CD4-positive, alpha-beta T cell treated with Interleukin-1 beta for 1 hour (primary cell): ENCODE data around the gene P3H2.
A peak's percentile ranks its signal among the peaks of the same experiment; 100 is the strongest.
"Not testable (repeated sequence)": the region's sequence is repeated elsewhere in the genome, so short reads cannot be mapped to it uniquely, and the experiment has no call there.

ENCODE experiments used
- DNase-seq, 2 donors: peaks; one replicate each; pipeline ENCODE4 v3.0.0-alpha.2; 2020 to 2022

P3H2 gene

GRCh38 chr3:189977174-189977573 lies 143.5 kb downstream of the P3H2 start:
- DNase-seq = no peak

DNA sequence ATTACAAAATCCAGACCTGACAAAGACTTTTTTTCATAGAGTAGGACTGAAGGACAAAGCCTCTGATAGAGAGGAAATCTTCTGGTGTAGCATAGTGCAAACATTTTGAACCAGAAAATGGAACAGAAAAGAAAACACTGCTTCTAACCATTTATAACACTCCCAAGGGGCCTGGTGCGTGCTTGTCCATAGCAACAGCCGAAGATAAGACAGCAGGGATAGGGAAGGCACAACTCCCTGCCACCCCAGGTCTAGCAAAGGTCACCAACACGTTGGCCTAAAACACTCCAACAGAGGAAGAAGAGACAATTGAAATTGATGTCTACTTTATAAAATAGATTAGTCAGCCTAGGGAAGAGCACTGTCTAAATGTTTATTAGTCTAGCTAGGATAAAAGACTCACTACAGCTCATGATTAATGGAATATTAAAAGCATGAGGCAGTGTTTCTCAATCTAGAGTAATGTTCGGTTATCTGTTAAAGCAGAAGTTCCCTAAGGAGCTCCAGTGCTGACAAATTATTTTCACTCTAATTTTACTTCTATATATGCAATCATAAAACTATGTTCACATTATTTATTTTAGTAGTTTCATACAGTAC lies 145.2 kb downstream of the P3H2 start:
- DNase-seq = no peak

- DNase-seq = no peak
These were observed 146.3 kb downstream of the P3H2 start for GRCh38 chr3:189974359-189974758.

GRCh38 chr3:189967254-189967865 lies 153.3 kb downstream of the P3H2 start:
- peak in 1 of 2 donors; percentile 44 for DNase-seq

- DNase-seq = no peak
These were observed 153.9 kb downstream of the P3H2 start for GRCh38 chr3:189966843-189967242.

DNA sequence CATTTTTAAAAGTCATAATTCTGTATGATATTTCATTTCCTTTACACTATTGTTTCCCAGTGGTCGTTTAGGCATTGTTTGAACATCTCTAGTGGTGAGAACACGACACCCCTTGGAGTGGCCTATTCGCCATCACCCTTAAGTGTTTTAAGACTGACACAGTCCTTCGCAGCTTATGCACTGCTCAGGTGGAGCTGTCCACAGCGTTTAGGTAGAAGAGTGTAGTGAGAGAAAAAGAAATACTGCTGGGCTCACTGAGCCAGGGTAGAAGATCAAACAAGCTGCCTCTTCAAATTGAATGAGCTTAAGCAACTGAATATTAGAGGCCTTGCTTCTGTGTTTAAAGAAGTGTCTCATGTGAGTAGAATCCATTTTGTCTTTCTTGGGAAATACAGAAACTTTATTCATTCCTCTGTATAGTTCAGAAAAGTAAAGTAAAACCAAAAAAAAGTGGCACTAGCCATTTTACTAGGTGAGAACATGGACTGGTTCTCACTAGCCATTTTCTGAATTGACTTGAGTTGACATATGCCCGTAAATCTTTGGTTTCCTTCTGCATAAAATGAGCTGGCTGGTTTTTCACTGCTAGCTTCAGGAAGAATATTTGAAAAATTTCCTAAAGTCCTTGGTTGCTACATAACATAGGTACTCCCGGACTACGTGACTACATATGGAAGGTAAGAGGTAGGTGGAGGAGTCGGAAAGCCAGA lies 155.9 kb downstream of the P3H2 start:
- no peak for DNase-seq

DNA sequence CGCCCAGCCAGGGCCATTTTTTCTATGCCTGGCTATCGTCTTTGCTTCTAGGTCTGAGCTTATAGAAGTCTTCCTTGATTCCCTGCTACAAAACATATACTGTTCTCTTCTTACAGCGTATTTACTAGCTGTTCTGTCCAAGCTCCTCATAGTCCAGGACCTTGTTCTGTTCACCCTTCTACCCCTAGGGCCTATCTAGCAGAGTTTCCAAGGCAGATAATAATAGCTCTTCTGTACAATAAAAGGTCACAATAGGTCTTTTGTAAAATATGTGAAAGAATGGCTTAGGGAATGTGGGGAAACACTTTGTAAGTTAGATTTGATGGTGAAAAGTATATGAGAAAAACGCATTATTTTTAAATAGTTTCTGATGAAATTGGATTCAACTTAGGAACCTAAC lies 158.2 kb downstream of the P3H2 start:
- DNase-seq = no peak

- peak; percentile 43 to 60 for DNase-seq
These were observed 159.1 kb downstream of the P3H2 start for GRCh38 chr3:189961522-189962161.

- DNase-seq = not testable (repeated sequence)
These were observed 159.6 kb downstream of the P3H2 start for GRCh38 chr3:189961086-189961485.

DNA sequence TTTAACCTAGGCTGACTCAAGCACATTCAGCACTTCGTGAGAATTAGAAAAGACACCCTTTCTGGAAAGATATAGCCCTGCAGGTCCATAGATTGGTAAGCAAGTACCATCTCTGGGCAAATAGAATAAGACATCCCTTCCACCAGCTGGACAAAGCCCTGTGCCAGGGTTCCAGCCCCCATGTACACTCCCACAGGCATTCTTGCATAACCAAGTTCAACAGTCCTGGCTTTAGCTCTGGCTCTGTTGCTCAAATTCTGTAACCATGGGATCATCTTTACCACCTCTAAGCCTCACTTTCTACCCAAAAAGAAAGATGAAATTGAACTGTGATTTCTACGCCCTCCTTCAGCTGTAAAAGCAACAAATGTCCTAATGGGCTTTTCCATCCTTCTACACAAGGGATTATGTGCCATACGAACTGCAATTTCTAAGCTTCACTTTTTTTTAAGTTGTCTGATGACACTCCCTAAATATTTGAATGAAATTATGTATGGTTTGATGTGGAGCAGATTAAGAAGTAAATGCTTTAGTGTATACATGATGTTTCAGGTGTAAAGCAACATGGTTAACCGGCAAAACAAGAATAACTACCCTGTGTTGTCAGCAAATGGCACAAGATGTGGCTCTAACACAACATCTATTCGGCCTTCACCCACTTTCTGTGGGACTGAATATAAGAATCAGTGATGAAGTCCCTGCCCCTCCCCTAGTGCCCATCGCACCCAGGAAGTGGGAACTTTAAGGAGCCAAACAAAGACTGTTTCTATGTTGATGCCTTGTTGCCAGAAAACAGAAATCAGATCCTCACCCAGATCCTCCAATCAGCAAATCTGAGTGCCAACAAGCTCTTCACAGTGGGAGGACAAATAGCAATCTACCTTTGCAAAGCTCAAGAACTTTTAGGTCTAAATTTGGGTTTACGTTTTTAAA lies 165.7 kb downstream of the P3H2 start:
- DNase-seq = no peak

GRCh38 chr3:189953551-189953950 lies 167.1 kb downstream of the P3H2 start:
- no peak for DNase-seq

GRCh38 chr3:189952272-189952671 lies 168.4 kb downstream of the P3H2 start:
- no peak for DNase-seq

DNA sequence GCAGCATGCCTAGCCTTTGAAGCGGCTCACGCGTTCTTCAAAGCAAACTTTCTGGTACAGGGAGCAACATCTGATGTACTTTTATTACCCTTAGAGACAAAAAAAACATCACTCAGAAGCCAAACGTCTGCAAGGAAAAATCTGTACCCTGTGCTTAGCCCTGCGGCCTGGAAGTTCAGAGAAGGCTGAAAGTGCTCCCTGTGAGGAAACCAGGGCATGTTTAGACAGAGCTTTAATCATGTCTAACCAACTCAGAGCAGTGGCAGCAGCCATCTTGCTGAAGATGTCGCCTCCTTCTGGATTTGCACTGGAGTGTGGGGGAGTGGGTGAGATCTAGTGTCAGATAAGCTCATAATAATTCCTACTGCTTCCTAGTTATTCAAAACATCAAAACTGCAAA lies 170.4 kb downstream of the P3H2 start:
- no peak for DNase-seq

DNA sequence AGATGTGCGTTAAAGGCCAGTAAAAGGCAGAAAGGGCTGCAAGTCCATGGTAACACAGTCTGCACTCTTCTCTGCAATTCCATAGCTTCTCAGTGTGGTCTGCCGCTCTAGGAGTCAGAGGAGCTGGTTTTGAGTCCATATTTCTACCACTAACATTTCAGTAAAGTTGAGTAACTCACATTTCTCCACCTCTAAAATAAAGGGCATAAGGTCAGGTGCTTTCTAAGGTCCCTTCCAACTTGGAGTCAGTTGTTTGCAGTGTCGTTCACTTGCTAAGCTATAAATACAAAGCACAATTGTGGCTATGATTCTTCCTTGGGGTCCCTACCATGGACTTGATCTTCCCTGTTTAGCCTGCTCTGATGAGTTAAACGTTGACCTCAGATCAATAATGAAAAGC lies 171.1 kb downstream of the P3H2 start:
- DNase-seq = no peak

DNA sequence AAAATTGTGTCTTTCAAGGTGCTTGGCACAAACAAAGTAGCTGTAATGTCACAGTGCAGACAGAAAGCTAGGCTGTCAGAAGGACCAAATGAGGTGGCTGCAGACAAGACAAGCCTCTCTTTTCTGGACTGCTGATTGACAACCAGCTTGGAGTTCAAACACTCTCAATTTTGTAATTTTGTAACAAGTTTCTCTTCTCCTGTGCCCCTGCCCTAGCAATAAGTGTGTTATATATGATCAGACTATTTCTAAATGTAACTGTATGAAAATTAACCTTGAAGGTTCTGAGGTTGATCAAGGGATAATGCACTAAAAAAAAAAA lies 172.0 kb downstream of the P3H2 start:
- no peak for DNase-seq

DNA sequence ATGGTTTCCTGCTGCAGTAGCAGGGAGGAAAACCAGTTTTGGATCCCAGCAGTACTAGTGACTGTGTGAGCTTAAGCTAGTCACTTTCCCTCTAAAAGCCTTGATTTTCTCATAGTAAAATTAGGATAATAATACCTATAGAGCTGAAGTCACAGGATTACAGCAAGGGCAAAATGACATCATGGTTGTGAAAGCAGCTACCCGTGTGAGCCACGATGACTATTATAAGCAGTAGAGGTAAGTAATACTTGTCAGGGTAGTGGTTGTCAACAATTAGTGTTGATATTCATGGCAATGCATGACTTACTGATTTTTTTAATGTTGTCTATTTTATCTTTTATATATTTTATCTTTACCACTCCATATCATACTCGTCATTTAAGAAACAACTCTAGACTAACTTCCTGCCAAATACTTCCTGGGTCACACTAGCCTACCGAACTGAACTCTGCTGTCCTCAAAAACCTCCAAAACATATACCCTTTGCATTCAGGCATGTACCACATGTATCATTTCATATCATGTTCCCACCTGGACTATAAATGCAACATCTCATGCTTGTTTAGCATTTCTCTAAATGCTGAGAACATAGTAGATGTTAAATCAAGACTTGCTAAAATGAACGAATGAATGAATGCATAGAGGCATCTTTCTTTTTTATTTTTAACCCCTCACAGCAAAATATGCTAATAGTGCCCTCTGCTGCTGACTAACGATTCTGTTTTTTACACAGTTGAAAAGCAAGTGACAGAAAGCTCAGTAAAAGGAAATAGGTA lies 172.6 kb downstream of the P3H2 start:
- DNase-seq = peak in 1 of 2 donors; percentile 18

DNA sequence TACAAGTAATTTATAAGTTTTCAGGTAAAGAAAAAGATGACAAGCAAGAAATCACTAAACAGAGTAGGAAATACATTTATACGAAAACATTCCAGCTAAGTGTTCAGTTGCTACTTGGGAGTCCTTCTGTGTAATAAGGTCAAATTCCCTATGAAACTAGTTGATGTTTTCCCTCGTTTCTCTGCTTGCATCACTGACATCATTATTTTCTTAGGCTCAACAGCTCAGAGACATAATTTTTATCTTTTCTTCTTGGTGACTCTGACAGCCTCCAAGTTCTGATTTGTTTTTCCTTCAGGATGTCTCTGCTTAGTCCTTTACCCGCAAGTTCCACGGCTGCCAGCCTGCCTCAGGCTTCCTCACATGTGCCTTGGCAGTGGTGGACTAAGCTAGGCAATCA lies 173.6 kb downstream of the P3H2 start:
- DNase-seq = no peak

DNA sequence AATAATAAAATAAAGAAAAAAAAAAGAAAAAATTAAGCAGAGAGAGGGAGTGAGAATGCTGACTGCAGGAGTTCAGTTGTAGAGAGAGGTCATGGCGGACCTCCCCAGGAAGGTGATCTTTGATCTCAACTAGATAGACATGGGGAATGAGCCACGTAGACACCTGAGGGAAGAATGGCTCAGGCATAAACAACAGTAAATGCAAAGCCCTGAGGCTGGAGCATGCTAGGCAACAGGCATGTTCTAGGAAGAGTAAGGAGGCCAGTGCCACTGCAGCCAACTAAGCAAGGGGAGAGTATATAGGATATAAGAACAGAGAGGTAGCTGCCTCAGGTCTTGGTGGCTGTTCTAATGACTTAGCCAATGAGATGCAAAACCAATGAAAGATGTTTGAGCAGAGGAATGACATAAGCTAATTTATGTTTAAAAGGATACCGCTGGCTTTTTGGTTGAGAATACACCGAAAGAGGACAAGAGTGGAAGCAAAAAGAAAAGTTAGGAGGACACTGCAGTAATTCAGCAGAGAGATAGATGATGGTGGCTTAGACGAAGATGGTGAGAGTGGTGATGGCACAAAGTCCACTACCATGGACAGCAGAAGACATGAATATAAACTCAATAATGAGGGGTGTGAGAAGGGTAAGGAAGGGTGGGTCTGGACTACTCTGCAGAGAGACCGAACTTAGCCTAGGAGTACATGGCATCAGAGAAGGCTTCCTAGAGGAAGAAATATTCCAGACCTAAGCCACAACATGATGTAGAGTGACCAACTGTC lies 174.6 kb downstream of the P3H2 start:
- DNase-seq = no peak

DNA sequence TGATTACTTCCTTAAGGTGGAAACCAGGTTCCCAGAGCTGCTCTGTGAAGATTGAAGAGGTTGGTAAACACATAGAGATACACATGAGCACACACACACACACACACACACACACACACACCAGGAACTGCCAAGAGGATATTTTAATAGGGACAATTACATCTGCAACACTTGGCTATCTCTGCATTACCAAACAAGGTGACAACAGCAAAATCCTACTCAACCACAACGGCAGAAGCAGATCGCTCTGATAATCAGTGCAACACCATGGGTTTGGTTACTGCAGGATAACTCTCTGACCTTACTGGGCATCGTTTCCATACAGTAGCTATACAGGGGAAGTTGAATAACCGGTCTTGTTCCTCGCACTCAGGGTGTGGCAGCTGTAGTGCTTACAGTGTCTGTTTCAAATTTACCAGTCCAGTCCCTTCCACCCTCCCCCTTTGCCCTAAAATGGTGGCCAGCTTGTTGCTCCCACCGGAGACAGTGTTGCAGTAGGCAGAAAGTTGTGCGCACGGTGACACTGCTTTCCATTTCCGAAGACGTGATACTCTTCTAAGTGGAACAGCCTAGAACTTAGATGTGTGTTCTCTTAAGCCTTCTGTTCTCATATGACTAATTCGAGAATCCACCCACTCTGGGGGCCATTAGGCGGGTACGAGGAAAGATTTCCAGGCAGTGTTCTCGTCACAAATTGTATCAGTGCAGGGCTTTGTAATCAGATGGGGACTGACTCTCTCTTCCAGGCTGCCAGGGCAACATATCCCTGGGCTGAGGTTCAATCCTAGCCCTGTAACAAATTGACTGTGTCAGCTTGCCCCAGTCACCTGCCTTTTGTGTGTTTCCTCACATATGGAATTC lies 176.2 kb downstream of the P3H2 start:
- DNase-seq = no peak

DNA sequence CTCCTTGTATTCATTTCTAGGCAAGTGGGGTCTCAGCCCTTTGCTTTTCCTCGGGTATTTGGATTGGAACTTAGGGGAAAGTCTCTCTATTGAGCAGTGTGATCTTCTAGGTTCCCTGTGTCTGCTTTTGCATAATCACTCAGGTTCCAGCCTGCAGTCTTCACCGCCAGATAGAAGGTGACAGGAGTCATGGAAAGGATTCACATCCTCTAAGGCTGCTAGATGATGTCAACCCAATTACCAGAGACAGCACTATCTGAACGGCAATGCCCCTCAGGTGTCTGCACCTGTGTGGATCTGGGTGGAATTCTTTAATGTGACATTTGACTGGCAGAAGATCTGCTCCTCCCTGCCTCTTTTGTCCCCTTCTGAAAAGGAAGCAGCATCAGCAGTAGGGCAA lies 177.7 kb downstream of the P3H2 start:
- DNase-seq = no peak
